Measurements from ENCODE around the gene SSBP4. TPM values are rescaled to one million over a fixed set of nuclear protein-coding genes. Genes with fewer than 3 reads are reported as not detected.
A peak's percentile ranks its signal among the peaks of the same experiment; 100 is the strongest.

SSBP4 gene
- total and polyA plus RNA-seq, 12 donors: 9.1 to 160 (median 73.7) TPM

GRCh38 chr19:18437491-18438330 is 18.5 kb downstream of the SSBP4 start, which contains the start of gene ISYNA1:
Gene ISYNA1 (minus strand): TSS chr19:18438133. CDS start chr19:18437979, 154 bp downstream.
- TF ChIP-seq CTCF (IDR thresholded peaks at IDR 0.05) (no peak), POLR2A (IDR thresholded peaks at IDR 0.05) (peak in 1 of 2 donors; percentile 21)
- intact Hi-C loops (cut with DNase I): no loop called here
- H3K36me3 ChIP-seq (replicated peaks in 1 of 2): no peaks in the 10 kb centered on the region
- H3K27ac ChIP-seq: peak within 1 kb of the TSS; percentile 30 to 92 (median 66)
- H3K9me3 ChIP-seq (replicated peaks in 1 of 3): no peaks in the 10 kb centered on the region
- peak within 1 kb of the TSS in 2 of 4 donors; percentile 40 to 72 for H3K4me3 ChIP-seq
- DNase-seq: peak in 6 of 7 donors; percentile 62 to 86 (median 74)
- H3K4me1 ChIP-seq (replicated peaks in 1 of 2): peaks cover 27 to 36% of the 10 kb centered on the region in 2 donors
- no peaks in the 10 kb centered on the region for H3K27me3 ChIP-seq
- 0 to 1% (median 1%) methylated on average over 4 to 99 of the region's 99 CpGs; no CpG with 5 or more reads in 1 of the 4 donors for WGBS, 4 donors

- intact Hi-C loops (cut with DNase I): no loop called here
- 23 to 48% (median 28%) methylated on average over 12 to 24 of the region's 24 CpGs for WGBS, 4 donors
- peak; percentile 52 to 87 (median 79) for DNase-seq
Observed at GRCh38 chr19:18438331-18439024, 19.3 kb downstream of the SSBP4 start.

GRCh38 chr19:18439025-18439909 is 20.1 kb downstream of the SSBP4 start:
- Histone ChIP-seq H3K36me3 (replicated peaks in 1 of 2) (peaks cover 0 to 10% of the 10 kb centered on the region in 2 donors), H3K9me3 (replicated peaks in 1 of 3) (no peaks in the 10 kb centered on the region), H3K27me3 (no peaks in the 10 kb centered on the region), H3K27ac (peak overlapping the region; percentile 24 to 92 (median 66)), H3K4me3 (no peak overlapping the region), H3K4me1 (replicated peaks in 1 of 2) (peaks cover 25 to 29% of the 10 kb centered on the region in 2 donors)
- DNase-seq: peak; percentile 50 to 94 (median 90)
- 49 to 69% (median 63%) methylated on average over 13 of the region's 13 CpGs for WGBS, 4 donors
- TF ChIP-seq CTCF (IDR thresholded peaks at IDR 0.05): no peak
- no peak for TF ChIP-seq POLR2A (IDR thresholded peaks at IDR 0.05)
- intact Hi-C loops (cut with DNase I): no loop called here

More at GRCh38 chr19:18438331-18439024, 19.3 kb downstream of the SSBP4 start:
- Histone ChIP-seq H3K27ac (peak overlapping the region; percentile 30 to 92 (median 66)), H3K4me1 (replicated peaks in 1 of 2) (peaks cover 25 to 29% of the 10 kb centered on the region in 2 donors), H3K4me3 (peak overlapping the region in 2 of 4 donors; percentile 40 to 72), H3K27me3 (no peaks in the 10 kb centered on the region), H3K36me3 (replicated peaks in 1 of 2) (peaks cover 0 to 2% of the 10 kb centered on the region in 2 donors), H3K9me3 (replicated peaks in 1 of 3) (no peaks in the 10 kb centered on the region)
- TF ChIP-seq POLR2A (IDR thresholded peaks at IDR 0.05) (no peak), CTCF (IDR thresholded peaks at IDR 0.05) (no peak)
